OCI-M2 (cell line): ENCODE measurements around the gene SHB.
A peak's percentile ranks its signal among the peaks of the same experiment; 100 is the strongest.
"Not testable (repeated sequence)": the region's sequence is repeated elsewhere in the genome, so short reads cannot be mapped to it uniquely, and the experiment has no call there.

ENCODE experiments used
- DNase-seq: peaks from one replicate; lab custom pipeline; 2025; ENCODE audit not compliant: unreplicated experiment; lab: John Stamatoyannopoulos, UW

Gene SHB

GRCh38 chr9:38064842-38065368, 4.1 kb downstream of the SHB start:
- no peak for DNase-seq

GRCh38 chr9:38063363-38063707, 5.7 kb downstream of the SHB start:
- no peak for DNase-seq

GRCh38 chr9:38062498-38063362, 6.3 kb downstream of the SHB start:
- DNase-seq, result peak; percentile 4

- no peak for DNase-seq
These were observed 6.9 kb downstream of the SHB start for GRCh38 chr9:38062106-38062497.

- no peak for DNase-seq
These were observed 7.6 kb downstream of the SHB start for GRCh38 chr9:38061326-38061977.

GRCh38 chr9:38060681-38061080, 8.3 kb downstream of the SHB start:
- DNase-seq, result no peak

GRCh38 chr9:38059233-38059936, 9.6 kb downstream of the SHB start:
- no peak for DNase-seq

- DNase-seq, result no peak
These were observed 10.4 kb downstream of the SHB start for GRCh38 chr9:38058452-38059232.

GRCh38 chr9:38057416-38058195, 11.4 kb downstream of the SHB start:
- no peak for DNase-seq

GRCh38 chr9:38054653-38055052, 14.4 kb downstream of the SHB start:
- no peak for DNase-seq

- no peak for DNase-seq
These were observed 15.1 kb downstream of the SHB start for GRCh38 chr9:38053697-38054461.

GRCh38 chr9:38051780-38052546, 17.1 kb downstream of the SHB start:
- DNase-seq, result no peak

- no peak for DNase-seq
These were observed 20.6 kb downstream of the SHB start for GRCh38 chr9:38048316-38048969.

GRCh38 chr9:38047301-38048251, 21.5 kb downstream of the SHB start:
- DNase-seq, result peak; percentile 15

GRCh38 chr9:38046661-38047300, 22.2 kb downstream of the SHB start:
- DNase-seq, result no peak

GRCh38 chr9:38045939-38046338, 23.1 kb downstream of the SHB start:
- DNase-seq, result not testable (repeated sequence)

- no peak for DNase-seq
These were observed 24.3 kb downstream of the SHB start for GRCh38 chr9:38044706-38045105.
